GM19023 (cell line): Measurements from ENCODE around the gene TMEM121.

Experiments
- ATAC-seq: cut with Tn5 transposase; IDR thresholded peaks from one replicate; pipeline ENCODE4 v1.9.1; 2021; ENCODE audit warnings: mild to moderate bottlenecking, moderate library complexity; ENCODE audit not compliant: unreplicated experiment

TMEM121 gene

DNA sequence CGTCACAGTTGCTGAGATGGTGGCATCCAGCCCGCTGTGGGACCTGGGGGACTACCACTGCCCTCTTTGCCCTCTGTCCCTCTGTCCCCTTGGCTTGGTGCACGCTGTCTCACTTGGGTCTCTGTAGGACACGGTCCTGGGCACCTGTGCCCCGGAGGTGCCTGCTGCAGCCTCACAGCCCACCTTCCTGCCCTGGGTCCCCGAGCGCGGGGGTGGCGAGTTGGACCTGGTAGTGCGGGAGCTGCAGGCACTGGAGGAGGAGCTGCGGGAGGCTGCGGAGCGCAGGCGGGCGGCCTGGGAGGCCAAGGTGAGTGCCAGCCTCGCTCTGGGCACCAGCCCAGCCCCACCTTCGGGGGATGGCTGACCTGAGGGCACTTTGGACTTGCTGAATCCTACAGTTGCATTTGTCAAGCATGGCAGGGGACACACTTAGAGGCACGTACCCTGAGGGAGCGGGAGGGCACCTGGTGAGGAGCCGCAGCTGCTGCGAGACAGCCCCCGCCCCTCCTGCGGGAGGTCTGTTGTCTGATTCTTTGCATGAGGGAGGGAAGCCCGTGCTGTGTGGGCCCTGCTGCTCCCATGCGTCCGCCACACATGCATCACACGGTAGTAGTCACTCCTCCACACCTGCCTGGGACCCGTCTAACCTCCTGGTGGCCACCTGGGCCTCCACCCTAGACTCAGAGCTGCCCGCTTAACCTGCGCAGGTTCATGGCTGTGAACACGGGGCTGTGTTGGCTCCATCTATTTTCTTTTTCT, 28.5 kb upstream of the TMEM121 start:
- ATAC-seq = no peak

GRCh38 chr14:105498430-105499255, 27.7 kb upstream of the TMEM121 start:
- no peak for ATAC-seq

GRCh38 chr14:105499256-105500035, 26.9 kb upstream of the TMEM121 start:
- ATAC-seq = no peak

DNA sequence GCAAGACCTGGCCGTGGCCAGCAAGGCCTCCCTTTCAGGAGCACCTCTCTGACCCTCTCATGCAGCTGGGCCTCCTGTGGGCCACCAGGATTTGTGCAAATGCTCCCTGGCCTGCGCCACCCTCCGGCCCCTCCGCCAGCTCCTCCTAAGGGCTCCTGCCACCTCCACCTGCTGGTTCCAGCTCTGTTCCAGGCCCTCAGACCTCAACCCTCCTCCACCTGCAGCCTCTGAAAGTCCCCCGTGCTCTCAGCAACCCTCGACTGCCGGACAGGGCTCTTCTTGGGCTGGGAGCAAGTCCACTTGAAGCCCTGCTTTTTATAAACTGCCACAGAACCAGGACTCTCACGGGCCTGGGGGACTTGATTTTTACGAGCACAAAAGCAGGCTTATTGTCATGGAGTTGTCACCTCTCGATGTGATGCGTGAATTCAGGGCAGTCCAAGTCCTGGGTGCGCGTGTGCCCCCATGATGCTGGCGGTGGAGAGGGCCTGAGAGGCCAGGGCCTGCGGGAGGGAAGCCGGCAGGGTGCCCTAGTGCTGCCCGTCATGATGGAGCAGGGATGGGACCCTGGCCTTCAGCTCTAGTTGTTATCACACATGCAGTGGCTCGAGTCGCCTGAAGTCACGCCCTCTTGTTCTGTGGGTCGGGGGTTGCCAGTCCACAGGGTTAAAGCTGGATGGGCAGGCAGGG, 26.2 kb upstream of the TMEM121 start:
- no peak for ATAC-seq

DNA sequence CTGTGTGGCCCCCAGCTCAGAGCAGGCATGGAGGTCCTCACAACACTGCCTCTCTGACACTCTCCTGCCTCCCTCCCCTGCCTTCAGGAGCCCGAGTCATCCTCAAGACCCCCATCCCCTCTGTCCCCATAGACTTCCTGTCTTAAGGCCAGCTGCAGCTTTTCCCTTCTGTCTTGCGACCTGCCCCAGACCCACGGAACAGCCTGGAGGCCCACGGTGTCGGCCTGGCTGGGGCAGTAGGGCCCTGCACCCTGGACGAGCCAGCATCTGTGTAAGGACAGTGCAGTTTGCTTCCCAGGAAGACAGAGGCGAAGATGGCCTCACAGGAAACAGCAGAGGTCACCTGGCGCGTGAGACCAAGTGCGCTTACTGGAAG, 25.7 kb upstream of the TMEM121 start:
- no peak for ATAC-seq

DNA sequence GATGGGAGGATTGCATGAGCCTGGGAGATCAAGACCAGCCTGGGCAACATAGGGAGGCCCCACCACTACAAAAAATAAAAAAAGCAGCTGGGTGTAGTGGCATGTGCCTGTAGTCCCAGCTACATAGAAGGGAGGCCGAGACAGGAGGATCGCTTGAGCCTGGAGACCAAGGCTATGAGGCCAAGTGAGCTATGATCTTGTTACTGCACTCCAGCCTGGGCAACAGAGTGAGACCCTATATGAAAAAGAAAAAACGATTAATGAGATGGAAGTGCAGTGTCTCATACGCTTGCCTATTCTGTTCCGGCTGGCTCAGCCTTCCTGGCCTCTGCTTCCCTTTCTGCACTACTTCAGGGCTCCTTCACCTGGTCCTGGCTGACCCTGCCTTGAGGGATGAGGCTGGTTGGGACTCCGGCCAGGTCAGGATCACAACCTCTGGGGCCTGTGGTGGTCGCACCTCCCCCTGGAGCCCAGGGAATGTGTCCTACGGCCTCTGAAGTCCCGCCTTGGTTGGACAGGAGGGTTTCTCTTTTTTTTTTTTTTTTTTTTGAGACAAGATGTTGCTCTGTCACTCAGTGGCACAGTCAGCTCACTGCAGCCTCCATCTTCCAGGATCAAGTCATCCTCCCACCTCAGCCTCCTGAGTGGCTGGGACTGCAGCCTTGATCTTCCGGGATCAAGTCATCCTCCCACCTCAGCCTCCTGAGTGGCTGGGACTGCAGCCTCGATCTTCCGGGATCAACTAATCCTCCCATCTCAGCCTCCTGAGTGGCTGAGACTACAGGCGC, 24.7 kb upstream of the TMEM121 start:
- no peak for ATAC-seq

DNA sequence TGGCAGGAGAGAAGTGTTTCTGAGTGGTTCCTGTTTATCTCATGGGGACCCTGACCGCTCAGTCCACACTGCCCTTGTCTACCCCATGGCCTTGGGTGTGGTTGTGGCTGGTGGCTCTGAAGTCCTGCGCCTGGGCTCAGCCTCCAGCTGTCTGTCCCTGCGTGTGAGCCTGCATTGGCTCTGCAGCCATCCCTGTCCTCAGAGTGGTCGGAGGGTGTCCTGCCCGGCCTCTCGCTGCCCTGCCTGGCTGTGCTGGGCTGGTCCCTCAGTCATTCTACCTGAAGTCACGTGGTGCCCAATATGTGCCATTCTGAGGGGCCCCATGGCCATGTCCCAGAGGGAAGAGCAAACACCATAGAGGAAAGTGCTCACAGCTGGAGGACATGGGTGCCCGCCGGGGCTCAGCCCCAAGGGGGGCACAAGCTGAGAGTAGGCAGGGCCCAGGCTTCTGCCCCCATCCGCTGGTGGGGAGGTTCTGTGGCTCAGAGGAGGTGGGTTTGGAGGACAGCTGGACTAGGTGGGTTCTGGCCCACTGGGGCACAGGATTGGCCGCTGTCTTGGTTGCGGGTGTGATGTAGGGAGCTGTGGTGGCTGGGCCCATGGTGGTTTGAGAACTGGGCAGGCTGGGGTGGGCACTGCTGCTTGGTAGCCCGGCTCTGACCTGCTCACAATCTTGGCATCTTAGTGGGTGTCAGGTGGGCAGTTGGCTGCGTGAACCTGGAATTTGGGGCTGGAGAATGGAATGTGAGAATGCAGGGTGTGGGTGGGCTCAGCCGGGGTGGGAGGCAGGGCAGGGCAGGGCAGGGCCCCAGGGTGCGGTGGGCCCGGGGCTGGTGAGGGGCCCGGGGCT, 23.7 kb upstream of the TMEM121 start:
- no peak for ATAC-seq

- no peak for ATAC-seq
Observed at GRCh38 chr14:105503296-105503640, 23.1 kb upstream of the TMEM121 start.

DNA sequence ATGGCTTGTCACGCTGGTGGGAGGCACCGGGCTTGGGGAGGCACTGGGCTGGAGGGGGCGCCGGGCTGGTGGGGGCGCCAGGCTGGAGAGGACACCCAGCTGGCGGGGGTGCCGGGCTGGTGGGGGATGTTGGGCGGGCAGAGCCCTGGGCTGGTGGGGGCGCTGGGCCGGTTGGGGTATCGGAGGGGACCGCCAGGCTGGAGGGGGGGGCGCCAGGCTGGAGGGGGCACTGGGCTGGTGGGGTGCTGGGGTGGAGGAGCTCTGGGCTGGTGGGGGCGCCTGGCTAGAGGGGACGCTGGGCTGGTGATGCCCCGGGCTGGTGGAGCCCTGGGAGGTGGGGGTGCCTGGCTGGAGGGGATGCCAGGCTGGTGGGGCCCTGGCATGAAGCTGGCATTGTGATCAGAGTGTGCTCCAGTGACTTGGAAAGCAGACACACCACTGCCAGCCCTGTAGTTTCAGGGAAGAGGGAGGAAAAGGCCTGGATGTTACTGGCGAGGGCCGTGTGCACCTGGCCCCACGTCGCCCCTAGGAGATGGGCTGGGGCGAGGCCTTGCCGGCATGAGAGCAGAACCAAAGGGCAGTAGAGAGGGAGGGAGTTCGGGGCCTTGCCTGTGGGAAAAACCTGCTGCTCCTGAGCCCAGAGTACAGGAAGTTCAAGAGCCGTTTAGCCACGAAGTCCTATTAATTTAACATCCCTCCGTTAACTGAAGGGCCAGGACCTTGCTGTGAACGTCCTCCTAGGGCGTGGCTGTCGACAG, 22.3 kb upstream of the TMEM121 start:
- no peak for ATAC-seq

DNA sequence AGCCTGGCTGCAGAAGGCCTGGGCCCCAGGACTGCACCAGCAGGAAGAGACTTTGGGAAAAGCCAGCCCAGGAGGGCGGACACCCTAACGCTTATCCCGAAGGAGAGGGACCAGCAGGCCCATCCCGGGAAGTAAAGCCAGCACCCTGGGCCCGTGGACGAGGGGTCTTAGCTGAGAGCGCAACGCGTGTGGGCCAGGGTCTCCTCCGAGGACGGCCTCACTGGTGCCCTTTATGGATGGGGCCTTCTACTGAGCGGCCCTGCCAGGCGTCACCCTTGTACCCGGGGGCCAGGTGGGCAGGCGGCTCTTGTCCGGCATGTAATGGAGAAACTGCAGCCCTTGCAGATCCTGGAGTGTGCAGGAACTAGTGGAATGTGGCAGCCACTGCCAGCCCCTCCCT, 21.3 kb upstream of the TMEM121 start:
- no peak for ATAC-seq

GRCh38 chr14:105507247-105507646, 19.1 kb upstream of the TMEM121 start:
- ATAC-seq = no peak

DNA sequence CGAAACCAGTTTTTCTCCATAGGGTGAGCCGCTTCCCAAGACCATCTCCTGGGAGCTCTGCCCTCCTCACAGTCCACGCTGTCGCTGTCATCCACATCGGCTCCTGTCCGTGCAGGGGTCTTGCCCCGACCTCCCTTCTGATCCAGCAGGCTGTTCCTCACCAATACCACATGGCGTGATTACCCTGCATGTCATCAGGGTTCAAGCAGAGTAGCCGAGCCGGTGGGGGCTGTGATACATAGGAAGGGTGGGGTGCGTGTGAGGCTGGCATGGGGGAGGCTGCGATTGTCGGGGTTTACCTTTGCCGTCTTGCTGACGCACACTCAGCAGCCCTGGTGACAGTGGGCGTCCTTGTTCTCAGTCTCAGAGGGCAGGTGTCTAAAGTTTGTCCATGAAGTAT, 18.3 kb upstream of the TMEM121 start:
- no peak for ATAC-seq

DNA sequence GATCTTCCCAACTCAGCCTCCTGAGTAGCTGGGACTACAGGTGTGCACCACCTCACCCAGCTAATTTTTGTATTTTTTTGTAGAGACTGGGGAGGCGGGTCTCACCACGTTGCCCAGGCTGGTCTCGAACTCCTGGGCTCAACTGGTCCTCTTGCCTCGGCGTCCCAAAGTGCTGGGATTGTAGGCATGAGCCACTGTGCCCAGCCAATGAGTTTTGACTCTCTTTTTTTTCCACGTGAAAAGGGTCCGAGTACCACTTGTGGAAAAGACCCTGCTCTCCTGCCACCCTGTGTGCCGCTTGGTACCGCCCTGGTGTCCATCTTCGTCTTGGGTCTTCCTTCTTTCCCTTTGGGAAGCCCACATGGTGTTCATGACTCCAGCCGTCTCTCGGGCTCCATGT, 17.8 kb upstream of the TMEM121 start:
- no peak for ATAC-seq

GRCh38 chr14:105517096-105517495, 9.3 kb upstream of the TMEM121 start:
- no peak for ATAC-seq

GRCh38 chr14:105519946-105520698, 6.3 kb upstream of the TMEM121 start:
- ATAC-seq = no peak

DNA sequence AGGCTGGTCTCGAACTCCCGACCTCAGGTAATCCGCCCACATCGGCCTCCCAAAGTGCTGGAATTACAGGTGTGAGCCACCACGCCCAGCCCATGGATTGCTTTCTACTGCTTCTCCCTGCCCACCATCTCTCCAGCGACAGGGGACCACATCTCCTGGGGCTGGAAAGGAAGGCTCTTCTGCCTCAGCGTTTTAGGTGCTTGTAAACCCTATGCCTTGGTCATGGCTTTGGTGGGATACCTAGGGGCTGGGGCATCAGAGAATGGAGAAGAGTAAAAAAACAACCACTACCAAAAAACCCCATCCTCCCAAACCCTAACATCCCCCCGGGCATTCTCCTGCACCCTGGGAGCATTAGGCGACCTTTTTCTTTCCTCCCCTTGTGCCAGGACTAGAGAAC, 1.1 kb upstream of the TMEM121 start:
- ATAC-seq = no peak

GRCh38 chr14:105526776-105527380, 495 bp downstream of the TMEM121 start:
- ATAC-seq = no peak
